Measurements from ENCODE around the gene ZNRD2. TPM values are rescaled to one million over a fixed set of nuclear protein-coding genes. Genes with fewer than 3 reads are reported as not detected.

ZNRD2 gene
- polyA plus RNA-seq, 4 donors: 27.7 to 49.2 (median 35.0) TPM

DNA sequence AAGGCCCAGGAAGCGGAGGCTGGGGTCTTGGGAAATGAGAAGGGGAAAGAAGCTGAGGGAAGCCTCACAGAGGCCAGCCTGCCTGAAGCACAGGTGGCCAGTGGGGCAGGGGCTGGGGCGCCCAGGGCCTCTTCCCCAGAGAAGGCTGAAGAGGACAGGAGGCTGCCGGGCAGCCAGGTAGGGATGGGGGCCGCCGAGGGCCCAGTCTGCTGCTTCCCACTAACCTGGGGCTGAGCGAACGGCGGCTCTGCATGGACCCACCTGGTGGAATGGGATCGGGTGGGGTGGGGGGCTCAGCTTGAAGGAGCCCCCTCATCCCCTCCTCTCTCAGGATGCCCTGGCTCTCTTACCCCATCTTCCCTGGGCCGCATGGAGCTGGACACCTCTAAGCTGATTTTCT is 13.3 kb downstream of the ZNRD2 start:
- H3K9me3 ChIP-seq (ENCODE audit: control insufficient read depth in 2 of 2, insufficient read depth in 1 of 2, low read depth in 1 of 2, low read length in 1 of 2): no peaks in the 10 kb centered on the region
- peaks cover 0 to 23% (median 0%) of the 10 kb centered on the region in 3 donors for H3K27me3 ChIP-seq (ENCODE audit: control insufficient read depth in 3 of 3, insufficient read depth in 3 of 3, low read length in 3 of 3)
- WGBS, 3 donors: 88 to 99% (median 88%) methylated on average over 10 of the region's 10 CpGs
- peaks cover 0 to 37% (median 5%) of the 10 kb centered on the region in 3 donors for H3K4me1 ChIP-seq (ENCODE audit: control insufficient read depth in 3 of 3, insufficient read depth in 2 of 3, low read depth in 1 of 3, low read length in 2 of 3)
- no peak overlapping the region for H3K4me3 ChIP-seq (ENCODE audit: low read depth in 1 of 3, low read length in 3 of 3)
- H3K36me3 ChIP-seq (ENCODE audit: control insufficient read depth in 3 of 3, insufficient read depth in 2 of 3, low read depth in 1 of 3, low read length in 3 of 3): peaks cover 4 to 92% (median 9%) of the 10 kb centered on the region in 3 donors
- no peak for DNase-seq
- H3K27ac ChIP-seq (ENCODE audit: low read depth in 1 of 3, low read length in 2 of 3): no peak overlapping the region
- FAIRE-seq: no peak

DNA sequence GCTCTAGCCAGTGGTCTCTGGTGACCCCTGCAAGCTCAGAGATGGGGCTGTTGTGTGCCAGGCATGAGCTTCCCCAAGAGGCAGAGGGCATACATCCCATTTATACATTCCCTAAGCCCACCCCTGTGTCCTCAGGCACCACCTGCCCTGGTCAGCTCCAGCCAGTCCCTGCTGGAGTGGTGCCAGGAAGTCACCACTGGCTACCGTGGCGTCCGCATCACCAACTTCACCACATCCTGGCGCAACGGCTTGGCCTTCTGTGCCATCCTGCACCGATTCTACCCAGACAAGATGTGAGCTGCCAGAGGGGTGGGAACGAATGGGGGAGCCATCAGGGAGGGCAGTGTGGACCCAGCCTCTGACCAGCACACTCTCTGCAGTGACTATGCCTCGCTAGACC is 13.8 kb downstream of the ZNRD2 start:
- 74 to 76% (median 74%) methylated on average over 8 of the region's 8 CpGs for WGBS, 3 donors

GRCh38 chr11:65584723-65585171 is 14.5 kb downstream of the ZNRD2 start:
- Histone ChIP-seq H3K27ac (ENCODE audit: low read depth in 1 of 3, low read length in 2 of 3) (no peak overlapping the region), H3K4me1 (ENCODE audit: control insufficient read depth in 3 of 3, insufficient read depth in 2 of 3, low read depth in 1 of 3, low read length in 2 of 3) (peaks cover 0 to 38% (median 0%) of the 10 kb centered on the region in 3 donors), H3K9me3 (ENCODE audit: control insufficient read depth in 2 of 2, insufficient read depth in 1 of 2, low read depth in 1 of 2, low read length in 1 of 2) (no peaks in the 10 kb centered on the region), H3K36me3 (ENCODE audit: control insufficient read depth in 3 of 3, insufficient read depth in 2 of 3, low read depth in 1 of 3, low read length in 3 of 3) (peaks cover 0 to 91% (median 11%) of the 10 kb centered on the region in 3 donors), H3K4me3 (ENCODE audit: low read depth in 1 of 3, low read length in 3 of 3) (no peak overlapping the region), H3K27me3 (ENCODE audit: control insufficient read depth in 3 of 3, insufficient read depth in 3 of 3, low read length in 3 of 3) (peaks cover 0 to 23% (median 0%) of the 10 kb centered on the region in 3 donors)
- DNase-seq: peak in 1 of 2 donors; percentile 54
- FAIRE-seq: no peak
- WGBS, 3 donors: 38 to 59% (median 38%) methylated on average over 38 to 46 of the region's 46 CpGs

More for the DNA sequence above, 13.8 kb downstream of the ZNRD2 start:
- Histone ChIP-seq H3K27ac (ENCODE audit: low read depth in 1 of 3, low read length in 2 of 3) (no peak overlapping the region), H3K4me3 (ENCODE audit: low read depth in 1 of 3, low read length in 3 of 3) (no peak overlapping the region), H3K27me3 (ENCODE audit: control insufficient read depth in 3 of 3, insufficient read depth in 3 of 3, low read length in 3 of 3) (peaks cover 0 to 23% (median 0%) of the 10 kb centered on the region in 3 donors), H3K9me3 (ENCODE audit: control insufficient read depth in 2 of 2, insufficient read depth in 1 of 2, low read depth in 1 of 2, low read length in 1 of 2) (no peaks in the 10 kb centered on the region), H3K4me1 (ENCODE audit: control insufficient read depth in 3 of 3, insufficient read depth in 2 of 3, low read depth in 1 of 3, low read length in 2 of 3) (peaks cover 0 to 36% (median 0%) of the 10 kb centered on the region in 3 donors), H3K36me3 (ENCODE audit: control insufficient read depth in 3 of 3, insufficient read depth in 2 of 3, low read depth in 1 of 3, low read length in 3 of 3) (peaks cover 4 to 91% (median 9%) of the 10 kb centered on the region in 3 donors)
- DNase-seq: no peak
- FAIRE-seq: no peak

- no peaks in the 10 kb centered on the region for H3K9me3 ChIP-seq (ENCODE audit: control insufficient read depth in 2 of 2, insufficient read depth in 1 of 2, low read depth in 1 of 2, low read length in 1 of 2)
- FAIRE-seq (no peak), DNase-seq (no peak)
- H3K4me1 ChIP-seq (ENCODE audit: control insufficient read depth in 3 of 3, insufficient read depth in 2 of 3, low read depth in 1 of 3, low read length in 2 of 3): peaks cover 0 to 34% (median 0%) of the 10 kb centered on the region in 3 donors
- peaks cover 0 to 91% (median 13%) of the 10 kb centered on the region in 3 donors for H3K36me3 ChIP-seq (ENCODE audit: control insufficient read depth in 3 of 3, insufficient read depth in 2 of 3, low read depth in 1 of 3, low read length in 3 of 3)
- peaks cover 0 to 23% (median 0%) of the 10 kb centered on the region in 3 donors for H3K27me3 ChIP-seq (ENCODE audit: control insufficient read depth in 3 of 3, insufficient read depth in 3 of 3, low read length in 3 of 3)
- peak overlapping the region in 1 of 3 donors; percentile 28 for H3K27ac ChIP-seq (ENCODE audit: low read depth in 1 of 3, low read length in 2 of 3)
- H3K4me3 ChIP-seq (ENCODE audit: low read depth in 1 of 3, low read length in 3 of 3): no peak overlapping the region
- WGBS, 3 donors: 74 to 79% (median 77%) methylated on average over 50 to 51 of the region's 51 CpGs
These were observed 15.3 kb downstream of the ZNRD2 start for GRCh38 chr11:65585396-65586246.

DNA sequence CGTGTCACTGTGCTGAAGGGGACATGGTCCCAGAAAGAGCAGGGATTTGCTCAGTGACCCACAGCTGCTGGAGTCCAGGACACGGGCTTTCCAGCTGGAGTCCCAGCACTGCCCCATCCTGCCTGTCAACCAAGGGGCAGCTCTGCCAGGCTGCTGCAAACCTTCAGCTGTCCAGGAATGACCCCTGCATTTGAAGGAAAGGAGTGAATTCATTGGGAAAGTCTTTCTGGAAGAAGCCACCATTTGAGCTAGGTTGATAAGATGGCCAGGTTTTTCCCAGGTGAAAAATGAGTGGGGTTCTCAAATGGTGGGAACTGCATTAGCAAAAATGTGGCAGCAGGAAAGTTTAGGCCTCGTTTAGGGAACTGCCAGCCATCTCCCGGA is 16.0 kb downstream of the ZNRD2 start:
- 85 to 92% (median 90%) methylated on average over 4 of the region's 4 CpGs for WGBS, 3 donors
- FAIRE-seq: no peak
- Histone ChIP-seq H3K27ac (ENCODE audit: low read depth in 1 of 3, low read length in 2 of 3) (peak overlapping the region in 1 of 3 donors; percentile 28), H3K4me3 (ENCODE audit: low read depth in 1 of 3, low read length in 3 of 3) (no peak overlapping the region), H3K27me3 (ENCODE audit: control insufficient read depth in 3 of 3, insufficient read depth in 3 of 3, low read length in 3 of 3) (peaks cover 0 to 23% (median 0%) of the 10 kb centered on the region in 3 donors), H3K4me1 (ENCODE audit: control insufficient read depth in 3 of 3, insufficient read depth in 2 of 3, low read depth in 1 of 3, low read length in 2 of 3) (peaks cover 0 to 34% (median 0%) of the 10 kb centered on the region in 3 donors), H3K9me3 (ENCODE audit: control insufficient read depth in 2 of 2, insufficient read depth in 1 of 2, low read depth in 1 of 2, low read length in 1 of 2) (no peaks in the 10 kb centered on the region), H3K36me3 (ENCODE audit: control insufficient read depth in 3 of 3, insufficient read depth in 2 of 3, low read depth in 1 of 3, low read length in 3 of 3) (peaks cover 0 to 90% (median 12%) of the 10 kb centered on the region in 3 donors)
- DNase-seq: no peak

DNA sequence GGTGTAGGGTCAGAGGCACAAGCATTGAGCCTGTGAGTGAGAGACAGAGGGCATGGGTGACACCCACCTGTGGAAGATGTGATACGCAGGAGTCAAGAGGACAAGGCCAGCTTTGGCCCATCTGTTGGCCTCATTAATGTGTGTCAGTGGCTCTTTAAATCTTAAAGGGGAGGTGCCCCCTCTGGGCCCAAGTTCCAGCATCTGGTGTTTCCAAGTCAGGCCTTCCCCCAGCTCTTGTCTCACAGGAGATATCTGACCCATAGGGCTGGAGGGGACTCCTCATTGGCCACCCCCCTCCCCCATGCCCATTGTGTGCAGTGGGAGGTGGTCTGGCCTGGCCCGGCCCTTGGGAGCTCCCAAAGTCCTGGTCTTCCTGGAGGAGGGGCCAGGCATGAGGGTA is 16.4 kb downstream of the ZNRD2 start:
- H3K27ac ChIP-seq (ENCODE audit: low read depth in 1 of 3, low read length in 2 of 3): peak overlapping the region in 1 of 3 donors; percentile 2
- no peak for FAIRE-seq

DNA sequence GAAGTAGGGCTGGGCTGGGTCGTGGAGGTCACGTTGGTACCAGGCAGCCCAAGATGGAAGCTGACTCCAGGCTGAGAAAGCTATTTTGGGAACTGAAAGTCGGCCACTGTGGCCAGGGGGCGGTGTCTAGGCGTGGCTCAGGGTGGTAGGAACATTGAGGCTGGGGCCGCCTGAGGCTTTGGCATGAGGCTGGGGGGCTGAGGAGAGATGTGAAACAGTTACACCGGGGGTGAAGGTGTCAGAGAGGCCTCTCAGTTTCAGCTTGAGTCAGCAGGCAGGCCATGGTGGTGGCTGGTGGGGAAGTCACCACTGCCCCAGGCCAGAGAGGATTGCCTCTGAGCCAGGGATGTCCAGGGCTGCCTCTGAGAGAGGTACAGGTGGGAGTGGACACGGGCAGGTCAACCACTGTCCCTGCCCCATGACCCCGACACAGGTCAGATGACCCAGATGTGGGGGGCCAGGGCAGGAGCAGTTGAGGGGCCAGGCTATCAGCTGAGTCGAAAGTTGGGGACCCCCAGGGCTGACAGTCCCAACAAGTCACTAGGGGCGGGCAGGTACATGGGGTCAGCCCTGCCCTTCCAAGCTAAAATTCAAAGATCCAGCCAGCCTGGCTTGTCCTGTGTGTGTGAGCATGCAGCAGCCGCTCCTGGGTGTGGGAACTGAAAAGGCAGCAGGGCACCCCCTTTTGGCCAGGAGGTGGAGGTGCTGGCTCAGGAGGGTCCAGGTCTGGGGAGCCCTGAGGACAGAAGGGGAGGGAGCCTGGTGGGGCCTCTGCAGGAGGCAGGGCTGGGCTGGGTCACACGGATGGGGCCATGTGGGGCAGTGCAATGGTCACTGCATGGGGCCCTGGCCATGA is 18.1 kb downstream of the ZNRD2 start:
- FAIRE-seq: no peak
- Histone ChIP-seq H3K27ac (ENCODE audit: low read depth in 1 of 3, low read length in 2 of 3) (peak overlapping the region in 2 of 3 donors; percentile 49 to 56), H3K4me3 (ENCODE audit: low read depth in 1 of 3, low read length in 3 of 3) (no peak overlapping the region), H3K4me1 (ENCODE audit: control insufficient read depth in 3 of 3, insufficient read depth in 2 of 3, low read depth in 1 of 3, low read length in 2 of 3) (peaks cover 0 to 43% (median 0%) of the 10 kb centered on the region in 3 donors), H3K36me3 (ENCODE audit: control insufficient read depth in 3 of 3, insufficient read depth in 2 of 3, low read depth in 1 of 3, low read length in 3 of 3) (peaks cover 0 to 81% (median 6%) of the 10 kb centered on the region in 3 donors), H3K9me3 (ENCODE audit: control insufficient read depth in 2 of 2, insufficient read depth in 1 of 2, low read depth in 1 of 2, low read length in 1 of 2) (no peaks in the 10 kb centered on the region), H3K27me3 (ENCODE audit: control insufficient read depth in 3 of 3, insufficient read depth in 3 of 3, low read length in 3 of 3) (peaks cover 0 to 31% (median 0%) of the 10 kb centered on the region in 3 donors)
- 31 to 42% (median 37%) methylated on average over 13 of the region's 13 CpGs for WGBS, 3 donors
- DNase-seq: peak; percentile 77 to 78

More for the DNA sequence above, 16.4 kb downstream of the ZNRD2 start:
- H3K4me3 ChIP-seq (ENCODE audit: low read depth in 1 of 3, low read length in 3 of 3): no peak overlapping the region
- H3K36me3 ChIP-seq (ENCODE audit: control insufficient read depth in 3 of 3, insufficient read depth in 2 of 3, low read depth in 1 of 3, low read length in 3 of 3): peaks cover 0 to 88% (median 8%) of the 10 kb centered on the region in 3 donors
- H3K4me1 ChIP-seq (ENCODE audit: control insufficient read depth in 3 of 3, insufficient read depth in 2 of 3, low read depth in 1 of 3, low read length in 2 of 3): peaks cover 0 to 35% (median 0%) of the 10 kb centered on the region in 3 donors
- peaks cover 0 to 23% (median 0%) of the 10 kb centered on the region in 3 donors for H3K27me3 ChIP-seq (ENCODE audit: control insufficient read depth in 3 of 3, insufficient read depth in 3 of 3, low read length in 3 of 3)
- WGBS, 3 donors: 77 to 96% (median 92%) methylated on average over 2 of the region's 2 CpGs
- no peak for DNase-seq
- H3K9me3 ChIP-seq (ENCODE audit: control insufficient read depth in 2 of 2, insufficient read depth in 1 of 2, low read depth in 1 of 2, low read length in 1 of 2): no peaks in the 10 kb centered on the region

Data from small intestine (tissue), 7 donors.